AG08396 (cell line): ENCODE data around the gene PFN3.
"Not testable (repeated sequence)": the region's sequence is repeated elsewhere in the genome, so short reads cannot be mapped to it uniquely, and the experiment has no call there.

Experiments used
- DNase-seq: peaks from one replicate; pipeline ENCODE4 v3.0.0; 2012; ENCODE audit warnings: low spot score, mixed read lengths

The PFN3 gene

GRCh38 chr5:177425196-177425800, 24.8 kb upstream of the PFN3 start:
- DNase-seq: no peak

- DNase-seq: no peak
Observed at GRCh38 chr5:177423671-177424070, 23.2 kb upstream of the PFN3 start.

GRCh38 chr5:177421062-177421798, 20.8 kb upstream of the PFN3 start:
- no peak for DNase-seq

- not testable (repeated sequence) for DNase-seq
Observed at GRCh38 chr5:177420472-177420871, 20.0 kb upstream of the PFN3 start.

- peak; percentile 55 for DNase-seq
Observed at GRCh38 chr5:177419046-177419445, 18.6 kb upstream of the PFN3 start.

GRCh38 chr5:177417081-177417480, 16.6 kb upstream of the PFN3 start:
- not testable (repeated sequence) for DNase-seq

GRCh38 chr5:177414481-177414880, 14.0 kb upstream of the PFN3 start:
- no peak for DNase-seq

GRCh38 chr5:177412603-177413233, 12.3 kb upstream of the PFN3 start:
- no peak for DNase-seq

- no peak for DNase-seq
Observed at GRCh38 chr5:177410575-177410974, 10.1 kb upstream of the PFN3 start.

GRCh38 chr5:177409043-177409801, 8.8 kb upstream of the PFN3 start, which contains the start of gene F12:
TSS of gene F12 (minus strand) at chr5:177409564. CDS start at chr5:177409527, 37 bp downstream.
- DNase-seq: no peak

GRCh38 chr5:177405805-177406204, 5.3 kb upstream of the PFN3 start:
- no peak for DNase-seq

- no peak for DNase-seq
Observed at GRCh38 chr5:177405312-177405711, 4.9 kb upstream of the PFN3 start.

GRCh38 chr5:177404641-177405179, 4.2 kb upstream of the PFN3 start:
- no peak for DNase-seq

GRCh38 chr5:177403792-177404640, 3.6 kb upstream of the PFN3 start:
- peak; percentile 95 for DNase-seq

GRCh38 chr5:177403102-177403791, 2.8 kb upstream of the PFN3 start:
- peak; percentile 64 for DNase-seq

GRCh38 chr5:177402271-177403043, 2.0 kb upstream of the PFN3 start:
- DNase-seq: peak; percentile 65

- no peak for DNase-seq
Observed at GRCh38 chr5:177397875-177398390, 2.5 kb downstream of the PFN3 start.

GRCh38 chr5:177396807-177397206, 3.7 kb downstream of the PFN3 start:
- no peak for DNase-seq

- DNase-seq: no peak
Observed at GRCh38 chr5:177396078-177396477, 4.4 kb downstream of the PFN3 start.

- DNase-seq: no peak
Observed at GRCh38 chr5:177393990-177394389, 6.5 kb downstream of the PFN3 start.
